ENCODE data around the gene ABHD2.

The ABHD2 gene

GRCh38 chr15:89108835-89109234 is 20.6 kb downstream of the ABHD2 start:
- no peaks in the 10 kb centered on the region for H3K36me3 ChIP-seq (ENCODE audit: control insufficient read depth, insufficient read depth, low read length)
- no peaks in the 10 kb centered on the region for H3K9me3 ChIP-seq (ENCODE audit: control insufficient read depth, low read length)
- no peak overlapping the region for H3K4me2 ChIP-seq (ENCODE audit: low read length)
- H3K4me1 ChIP-seq: no peaks in the 10 kb centered on the region
- H3K27me3 ChIP-seq (ENCODE audit: control insufficient read depth, insufficient read depth, low read length): no peaks in the 10 kb centered on the region
- H3K27ac ChIP-seq: peak overlapping the region; percentile 19
- TF ChIP-seq CTCF (IDR thresholded peaks at IDR 0.05): no peak
- H3K79me2 ChIP-seq: no peaks in the 10 kb centered on the region
- no peak overlapping the region for H3K9ac ChIP-seq
- no peak overlapping the region for H3K4me3 ChIP-seq (ENCODE audit: low read depth, low read length)
- H2AFZ ChIP-seq: no peak overlapping the region

- Histone ChIP-seq H3K9me3 (ENCODE audit: control insufficient read depth, low read length) (no peaks in the 10 kb centered on the region), H3K27ac (peak overlapping the region; percentile 19), H3K4me2 (ENCODE audit: low read length) (no peak overlapping the region), H3K79me2 (no peaks in the 10 kb centered on the region), H2AFZ (no peak overlapping the region), H3K4me3 (ENCODE audit: low read depth, low read length) (no peak overlapping the region), H3K4me1 (no peaks in the 10 kb centered on the region), H3K36me3 (ENCODE audit: control insufficient read depth, insufficient read depth, low read length) (no peaks in the 10 kb centered on the region), H3K27me3 (ENCODE audit: control insufficient read depth, insufficient read depth, low read length) (no peaks in the 10 kb centered on the region), H3K9ac (no peak overlapping the region)
- TF ChIP-seq CTCF (IDR thresholded peaks at IDR 0.05): no peak
Observed at GRCh38 chr15:89109238-89109637, 21.0 kb downstream of the ABHD2 start.

- Histone ChIP-seq H3K4me2 (ENCODE audit: low read length) (no peak overlapping the region), H3K27ac (no peak overlapping the region), H3K4me3 (ENCODE audit: low read depth, low read length) (no peak overlapping the region), H3K9me3 (ENCODE audit: control insufficient read depth, low read length) (no peaks in the 10 kb centered on the region), H3K4me1 (no peaks in the 10 kb centered on the region), H3K36me3 (ENCODE audit: control insufficient read depth, insufficient read depth, low read length) (no peaks in the 10 kb centered on the region), H3K9ac (no peak overlapping the region), H3K79me2 (no peaks in the 10 kb centered on the region), H2AFZ (no peak overlapping the region), H3K27me3 (ENCODE audit: control insufficient read depth, insufficient read depth, low read length) (no peaks in the 10 kb centered on the region)
- no peak for TF ChIP-seq CTCF (IDR thresholded peaks at IDR 0.05)
Observed at GRCh38 chr15:89110060-89110459, 21.8 kb downstream of the ABHD2 start.

GRCh38 chr15:89111352-89111751 is 23.1 kb downstream of the ABHD2 start:
- H3K79me2 ChIP-seq: no peaks in the 10 kb centered on the region
- H3K27me3 ChIP-seq (ENCODE audit: control insufficient read depth, insufficient read depth, low read length): no peaks in the 10 kb centered on the region
- no peak overlapping the region for H3K4me3 ChIP-seq (ENCODE audit: low read depth, low read length)
- H3K9ac ChIP-seq: no peak overlapping the region
- no peak for TF ChIP-seq CTCF (IDR thresholded peaks at IDR 0.05)
- H3K36me3 ChIP-seq (ENCODE audit: control insufficient read depth, insufficient read depth, low read length): no peaks in the 10 kb centered on the region
- no peak overlapping the region for H3K27ac ChIP-seq
- no peaks in the 10 kb centered on the region for H3K4me1 ChIP-seq
- no peaks in the 10 kb centered on the region for H3K9me3 ChIP-seq (ENCODE audit: control insufficient read depth, low read length)
- no peak overlapping the region for H2AFZ ChIP-seq
- no peak overlapping the region for H3K4me2 ChIP-seq (ENCODE audit: low read length)

GRCh38 chr15:89111961-89112340 is 23.7 kb downstream of the ABHD2 start:
- Histone ChIP-seq H3K27me3 (ENCODE audit: control insufficient read depth, insufficient read depth, low read length) (no peaks in the 10 kb centered on the region), H3K79me2 (no peaks in the 10 kb centered on the region), H3K4me2 (ENCODE audit: low read length) (no peak overlapping the region), H3K9ac (no peak overlapping the region), H3K36me3 (ENCODE audit: control insufficient read depth, insufficient read depth, low read length) (no peaks in the 10 kb centered on the region), H3K4me1 (no peaks in the 10 kb centered on the region), H3K9me3 (ENCODE audit: control insufficient read depth, low read length) (no peaks in the 10 kb centered on the region), H3K4me3 (ENCODE audit: low read depth, low read length) (no peak overlapping the region), H2AFZ (no peak overlapping the region), H3K27ac (no peak overlapping the region)
- no peak for TF ChIP-seq CTCF (IDR thresholded peaks at IDR 0.05)

All from parathyroid adenoma (tissue), 2 donors.